MG63 (cell line): ENCODE results near the gene SUPT7L. TPM values are rescaled to one million over a fixed set of nuclear protein-coding genes. Genes with fewer than 3 reads are reported as not detected.
A peak's percentile ranks its signal among the peaks of the same experiment; 100 is the strongest.
"Not testable (repeated sequence)": the region's sequence is repeated elsewhere in the genome, so short reads cannot be mapped to it uniquely, and the experiment has no call there.

Experiments used
- DNase-seq: peaks from one replicate; pipeline ENCODE4 v3.0.0-alpha.2; 2020
- H3K27me3 ChIP-seq: fragments of 250-450 bp; sonication (Bioruptor Pico); 2 replicates; pipeline ENCODE4 v1.5.1; 2020; ENCODE audit warnings: mild to moderate bottlenecking, moderate library complexity
- H3K36me3 ChIP-seq: fragments of 250-450 bp; sonication (Bioruptor Pico); 2 replicates; pipeline ENCODE4 v1.5.1; 2020; ENCODE audit warnings: mild to moderate bottlenecking, moderate library complexity
- H3K4me3 ChIP-seq: fragments of 250-450 bp; sonication (Bioruptor Pico); 2 replicates; pipeline ENCODE4 v1.5.1; 2020; ENCODE audit warnings: mild to moderate bottlenecking, moderate library complexity
- H3K9me3 ChIP-seq: fragments of 250-450 bp; sonication (Bioruptor Pico); 2 replicates; pipeline ENCODE4 v1.5.1; 2020; ENCODE audit warnings: mild to moderate bottlenecking, moderate library complexity
- total RNA-seq: library from RNA; depleted of rRNA; stranded (reverse); fragments of >200 nt; shearing (Covaris generic); gene quantifications from 2 replicates; pipeline ENCODE4 v1.2.3, GENCODE V29; 2014; ENCODE audit warnings: low replicate concordance

SUPT7L gene
- total RNA-seq, 1 experiment from 2014 or later, result 11.3 TPM

GRCh38 chr2:27701676-27702075, 38.3 kb upstream of the SUPT7L start:
- Histone ChIP-seq H3K27me3 (no peaks in the 10 kb centered on the region), H3K4me3 (no peak overlapping the region), H3K9me3 (no peaks in the 10 kb centered on the region), H3K36me3 (no peaks in the 10 kb centered on the region)
- no peak for DNase-seq

DNA sequence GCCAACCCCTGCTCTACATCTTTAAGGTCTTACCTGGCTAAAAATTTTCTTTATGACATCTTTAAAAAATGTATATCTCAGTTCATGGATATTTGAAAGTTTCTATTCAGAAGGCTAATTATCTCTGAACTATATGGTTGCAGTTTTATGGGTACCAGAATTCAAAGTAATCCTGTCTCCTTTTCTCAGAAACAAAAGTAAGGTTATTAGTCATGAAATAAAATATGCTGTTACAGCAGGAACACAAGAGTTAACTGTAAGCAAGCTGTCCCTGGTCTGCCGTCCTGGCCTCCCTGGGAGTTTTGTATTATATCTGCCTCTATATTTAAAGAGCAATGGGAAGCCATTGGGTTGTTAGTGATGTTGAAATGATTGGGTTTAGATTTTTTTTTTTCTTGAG, 34.2 kb upstream of the SUPT7L start:
- Histone ChIP-seq H3K36me3 (peaks cover 21% of the 10 kb centered on the region), H3K4me3 (no peak overlapping the region), H3K9me3 (no peaks in the 10 kb centered on the region), H3K27me3 (no peaks in the 10 kb centered on the region)
- DNase-seq, result no peak

DNA sequence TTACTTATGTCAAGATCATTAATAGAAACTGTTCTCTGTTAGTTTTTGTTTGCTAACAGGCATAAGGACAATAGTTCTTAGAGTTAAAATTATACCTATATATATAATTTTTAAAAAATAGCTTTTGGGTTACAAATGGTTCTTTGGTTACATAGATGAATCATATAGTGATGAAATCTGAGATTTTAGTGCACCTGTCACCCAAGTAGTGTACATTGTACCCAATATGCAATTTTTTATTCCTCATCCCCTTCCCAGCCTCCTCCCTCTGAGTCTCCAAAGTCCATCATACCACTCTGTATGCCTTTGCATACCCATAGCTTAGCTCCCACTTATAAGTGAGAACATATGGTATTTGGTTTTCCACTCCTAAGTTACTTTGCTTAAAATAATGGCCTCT, 26.6 kb upstream of the SUPT7L start:
- no peak overlapping the region for H3K4me3 ChIP-seq
- H3K27me3 ChIP-seq, result no peaks in the 10 kb centered on the region
- no peaks in the 10 kb centered on the region for H3K9me3 ChIP-seq
- no peak for DNase-seq
- H3K36me3 ChIP-seq, result peaks cover 16% of the 10 kb centered on the region

DNA sequence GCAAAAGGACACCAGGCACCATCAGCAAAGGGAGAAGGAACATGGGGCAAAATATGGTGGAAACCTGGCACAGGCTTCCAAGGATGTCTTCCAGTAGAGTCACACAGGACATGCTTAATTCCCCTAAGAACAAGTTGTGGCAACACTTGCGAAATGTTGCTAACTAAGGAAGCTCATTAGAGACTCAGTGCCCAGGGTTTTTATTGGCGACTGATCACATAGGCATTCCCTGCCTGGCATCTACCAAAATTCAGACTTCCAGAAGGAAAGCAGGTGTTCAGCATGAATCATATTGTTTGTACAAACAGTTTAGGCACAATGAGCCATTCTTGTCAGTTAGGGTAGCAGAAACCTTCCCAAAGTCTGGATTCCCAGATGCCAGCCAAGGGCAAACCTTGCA, 26.0 kb upstream of the SUPT7L start:
- DNase-seq, result no peak
- Histone ChIP-seq H3K27me3 (no peaks in the 10 kb centered on the region), H3K9me3 (no peaks in the 10 kb centered on the region), H3K36me3 (peaks cover 13% of the 10 kb centered on the region), H3K4me3 (no peak overlapping the region)

GRCh38 chr2:27687232-27687631, 23.8 kb upstream of the SUPT7L start:
- Histone ChIP-seq H3K9me3 (no peaks in the 10 kb centered on the region), H3K4me3 (no peak overlapping the region), H3K36me3 (peaks cover 23% of the 10 kb centered on the region), H3K27me3 (no peaks in the 10 kb centered on the region)
- no peak for DNase-seq

GRCh38 chr2:27685577-27685976, 22.2 kb upstream of the SUPT7L start:
- H3K4me3 ChIP-seq, result no peak overlapping the region
- H3K9me3 ChIP-seq, result no peaks in the 10 kb centered on the region
- DNase-seq, result no peak
- peaks cover 27% of the 10 kb centered on the region for H3K36me3 ChIP-seq
- no peaks in the 10 kb centered on the region for H3K27me3 ChIP-seq

DNA sequence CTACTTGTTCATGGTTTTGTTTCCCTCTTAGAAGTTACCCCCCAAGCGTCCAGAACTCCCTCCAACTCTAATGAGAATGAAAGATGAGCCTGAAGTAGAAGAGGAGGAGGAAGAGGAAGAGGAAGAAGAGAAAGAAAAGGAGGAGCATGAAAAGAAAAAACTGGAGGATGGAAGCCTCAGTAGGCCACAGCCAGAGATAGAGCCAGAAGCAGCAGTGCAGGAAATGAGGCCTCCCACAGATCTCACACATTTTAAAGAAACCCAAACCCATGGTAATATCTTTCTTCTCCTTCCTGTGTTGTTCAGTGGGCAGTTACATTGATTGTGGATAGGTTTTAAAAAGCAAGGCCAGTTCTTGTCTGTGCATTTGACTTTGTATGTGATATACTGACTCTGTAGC, 21.6 kb upstream of the SUPT7L start:
- peaks cover 27% of the 10 kb centered on the region for H3K36me3 ChIP-seq
- not testable (repeated sequence) for H3K27me3 ChIP-seq, DNase-seq, H3K4me3 ChIP-seq, H3K9me3 ChIP-seq

- Histone ChIP-seq H3K36me3 (peaks cover 32% of the 10 kb centered on the region), H3K4me3 (no peak overlapping the region), H3K27me3 (no peaks in the 10 kb centered on the region), H3K9me3 (no peaks in the 10 kb centered on the region)
- peak; percentile 62 for DNase-seq
Observed at GRCh38 chr2:27683390-27684071, 20.1 kb upstream of the SUPT7L start.

DNA sequence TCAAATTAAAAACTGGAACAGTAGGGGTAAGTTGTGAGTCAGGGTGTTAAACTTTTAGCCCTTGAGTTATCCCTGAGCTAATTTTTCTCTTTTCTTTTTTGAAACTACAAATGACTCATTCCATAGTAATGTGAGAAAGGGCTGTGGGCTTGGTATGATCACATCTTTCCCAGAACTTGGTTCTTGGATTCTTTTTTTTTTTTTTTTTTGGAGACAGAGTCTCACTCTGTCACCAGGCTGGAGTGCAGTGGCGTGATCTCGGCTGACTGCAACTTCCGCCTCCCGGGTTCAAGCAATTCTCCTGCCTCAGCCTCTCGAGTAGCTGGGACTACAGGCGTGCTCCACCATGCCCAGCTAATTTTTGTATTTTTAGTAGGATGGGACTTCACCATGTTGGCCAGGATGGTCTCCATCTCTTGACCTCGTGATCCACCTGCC, 18.9 kb upstream of the SUPT7L start:
- not testable (repeated sequence) for H3K4me3 ChIP-seq, H3K27me3 ChIP-seq, H3K9me3 ChIP-seq
- DNase-seq, result peak; percentile 32
- peaks cover 39% of the 10 kb centered on the region for H3K36me3 ChIP-seq

DNA sequence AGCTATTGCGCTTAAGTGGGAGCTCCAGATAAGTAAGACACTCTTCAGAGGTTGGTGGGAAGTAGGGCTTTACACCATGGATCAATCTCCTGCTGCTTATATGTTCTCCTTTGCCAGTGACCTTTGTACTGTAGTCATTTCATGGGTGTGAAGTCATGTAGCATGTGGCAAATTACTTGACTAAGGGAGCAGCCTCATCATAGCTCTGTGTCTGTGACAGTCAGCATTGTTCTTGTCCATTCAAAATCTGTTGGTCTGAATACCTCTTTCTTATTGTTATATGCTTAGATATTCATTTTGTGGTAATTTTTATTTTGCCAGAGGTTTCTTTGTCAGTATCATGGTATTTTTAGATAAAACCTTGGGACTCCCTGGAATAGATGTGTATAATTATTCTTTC, 18.4 kb upstream of the SUPT7L start:
- DNase-seq, result no peak
- H3K36me3 ChIP-seq, result peaks cover 41% of the 10 kb centered on the region
- no peak overlapping the region for H3K4me3 ChIP-seq
- no peaks in the 10 kb centered on the region for H3K9me3 ChIP-seq
- no peaks in the 10 kb centered on the region for H3K27me3 ChIP-seq

DNA sequence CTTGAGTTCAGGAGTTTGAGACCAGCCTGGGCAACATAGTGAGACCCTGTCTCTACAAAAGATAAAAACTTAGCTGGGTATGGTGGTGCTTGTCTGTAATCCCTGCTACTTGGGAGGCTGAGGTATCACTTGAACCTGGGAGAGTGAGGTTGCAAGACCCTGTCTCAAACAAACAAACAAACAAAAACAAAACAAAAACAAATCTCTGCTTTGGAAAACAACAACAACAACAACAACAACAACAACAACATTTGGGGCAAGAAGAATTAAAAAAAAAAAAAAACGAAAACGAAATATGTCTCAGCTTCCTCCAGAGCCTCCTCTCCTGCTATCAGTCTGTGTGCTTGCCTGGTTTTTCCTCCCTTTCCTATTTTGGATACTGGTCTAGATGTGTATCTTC, 17.2 kb upstream of the SUPT7L start:
- H3K4me3 ChIP-seq, result no peak overlapping the region
- no peaks in the 10 kb centered on the region for H3K9me3 ChIP-seq
- peaks cover 46% of the 10 kb centered on the region for H3K36me3 ChIP-seq
- no peaks in the 10 kb centered on the region for H3K27me3 ChIP-seq
- no peak for DNase-seq

DNA sequence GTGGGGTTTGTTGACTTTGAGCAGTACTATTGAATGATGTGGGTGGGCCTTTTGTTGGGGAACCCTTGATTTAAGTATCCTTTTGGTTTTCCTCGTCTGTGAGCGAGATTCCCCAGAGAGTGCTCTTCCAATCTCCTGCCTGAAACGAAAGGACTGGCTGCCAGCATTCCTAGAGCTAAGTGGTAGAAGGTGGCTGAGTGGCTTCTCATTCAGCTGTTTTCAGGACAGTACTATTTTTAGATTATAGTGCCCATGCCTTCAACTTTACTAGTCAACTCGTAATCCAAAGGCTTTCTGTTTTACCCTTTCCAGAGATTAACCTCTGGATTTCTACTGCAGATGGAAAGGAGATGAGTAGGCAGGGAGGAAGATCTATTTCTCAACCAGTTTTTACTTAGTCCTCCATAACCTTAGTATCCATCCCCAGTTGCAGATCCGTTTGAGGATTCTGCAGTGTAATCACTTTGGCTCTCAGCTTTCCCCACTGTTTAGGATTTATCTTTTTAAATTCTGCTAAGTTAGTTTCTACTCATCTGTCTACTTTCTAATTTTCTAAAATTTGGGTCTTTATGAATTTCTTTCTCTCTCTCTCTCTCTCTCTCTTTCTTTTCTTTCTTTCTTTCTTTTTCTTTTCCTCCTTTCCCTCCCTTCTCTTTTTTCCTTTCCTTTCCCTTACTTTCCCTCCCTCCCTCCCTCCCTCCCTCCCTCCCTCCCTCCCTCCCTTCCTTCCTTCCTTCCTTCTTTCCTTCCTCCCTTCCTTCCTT, 9.5 kb upstream of the SUPT7L start:
- no peaks in the 10 kb centered on the region for H3K9me3 ChIP-seq
- DNase-seq, result no peak
- no peaks in the 10 kb centered on the region for H3K27me3 ChIP-seq
- peaks cover 53% of the 10 kb centered on the region for H3K36me3 ChIP-seq
- no peak overlapping the region for H3K4me3 ChIP-seq

DNA sequence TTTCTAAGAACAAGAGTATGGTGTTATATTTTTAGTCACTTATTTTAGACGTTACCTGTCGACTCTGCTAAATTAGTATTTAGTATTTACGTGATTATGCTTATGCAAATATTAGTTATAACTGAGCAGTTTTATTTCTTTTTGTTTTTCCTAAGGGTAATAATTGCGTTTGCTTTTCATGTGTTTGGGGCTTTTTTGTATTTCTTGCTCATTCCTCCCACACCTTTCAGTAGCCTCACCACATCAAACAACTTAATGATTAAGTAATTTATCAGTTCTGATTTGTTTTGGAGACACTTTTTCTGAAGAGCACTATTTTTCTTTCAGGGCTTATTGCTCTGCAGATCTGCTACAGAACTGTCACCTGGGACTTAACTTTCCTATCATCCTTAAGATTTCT, 7.8 kb upstream of the SUPT7L start:
- no peak for DNase-seq

GRCh38 chr2:27667446-27667845, 4.0 kb upstream of the SUPT7L start:
- Histone ChIP-seq H3K4me3 (no peak overlapping the region), H3K36me3 (peaks cover 27% of the 10 kb centered on the region), H3K9me3 (no peaks in the 10 kb centered on the region; the same call in 1 of the 2 replicates), H3K27me3 (no peaks in the 10 kb centered on the region)
- no peak for DNase-seq

More for the DNA sequence above, 7.8 kb upstream of the SUPT7L start:
- Histone ChIP-seq H3K36me3 (peaks cover 50% of the 10 kb centered on the region), H3K9me3 (no peaks in the 10 kb centered on the region), H3K4me3 (no peak overlapping the region), H3K27me3 (no peaks in the 10 kb centered on the region)

GRCh38 chr2:27664622-27665363, 1.4 kb upstream of the SUPT7L start:
- Histone ChIP-seq H3K4me3 (peak overlapping the region; percentile 98), H3K36me3 (peaks cover 43% of the 10 kb centered on the region), H3K9me3 (no peaks in the 10 kb centered on the region; the same call in 1 of the 2 replicates), H3K27me3 (no peaks in the 10 kb centered on the region)
- DNase-seq, result no peak

DNA sequence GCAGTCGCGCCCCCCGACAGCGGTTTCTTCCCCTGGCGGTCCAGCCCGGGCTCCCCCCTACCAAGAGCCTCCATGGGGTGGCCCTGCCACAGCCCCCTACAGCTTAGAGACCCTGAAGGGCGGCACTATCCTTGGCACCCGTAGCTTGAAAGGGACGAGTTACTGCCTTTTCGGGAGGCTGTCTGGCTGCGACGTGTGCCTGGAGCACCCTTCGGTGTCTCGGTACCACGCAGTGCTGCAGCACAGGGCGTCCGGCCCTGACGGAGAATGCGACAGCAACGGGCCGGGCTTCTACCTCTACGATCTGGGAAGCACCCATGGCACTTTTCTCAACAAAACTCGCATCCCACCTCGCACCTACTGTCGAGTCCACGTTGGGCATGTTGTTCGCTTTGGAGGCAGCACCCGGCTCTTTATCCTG, 750 bp upstream of the SUPT7L start:
- peaks cover 42% of the 10 kb centered on the region for H3K36me3 ChIP-seq
- no peak for DNase-seq
- peak overlapping the region; percentile 98 for H3K4me3 ChIP-seq
- no peaks in the 10 kb centered on the region for H3K27me3 ChIP-seq
- H3K9me3 ChIP-seq, result no peaks in the 10 kb centered on the region; the same call in 1 of the 2 replicates

GRCh38 chr2:27661371-27661770, 2.0 kb downstream of the SUPT7L start:
- Histone ChIP-seq H3K27me3 (no peaks in the 10 kb centered on the region), H3K4me3 (no peak overlapping the region), H3K9me3 (no peaks in the 10 kb centered on the region; the same call in 1 of the 2 replicates), H3K36me3 (peaks cover 34% of the 10 kb centered on the region)
- no peak for DNase-seq
